Breast epithelium (tissue), 3 donors: ENCODE data around the gene TTLL11.

Source experiments
- POLR2A ChIP-seq: fragments of 450-650 bp; IDR thresholded peaks from one replicate; pipeline ENCODE4 v1.6.1; 2016; ENCODE audit warnings: antibody characterized with exemption, mild to moderate bottlenecking, moderate library complexity
- POLR2AphosphoS5 ChIP-seq, 3 donors: sonication (generic); formaldehyde crosslinking; IDR thresholded peaks; one replicate each; pipeline ENCODE4 v1.6.1; 2017; ENCODE audit warnings: antibody characterized with exemption in 3 of 3
- TF ChIP-seq, protein P1 (sequence below), 3 donors: fragments of 450-650 bp; IDR thresholded peaks; one replicate each; pipeline ENCODE4 v1.5.1; 2016 to 2017; ENCODE audit warnings: antibody characterized with exemption in 3 of 3, mild to moderate bottlenecking in 3 of 3, moderate library complexity in 3 of 3

DNA sequence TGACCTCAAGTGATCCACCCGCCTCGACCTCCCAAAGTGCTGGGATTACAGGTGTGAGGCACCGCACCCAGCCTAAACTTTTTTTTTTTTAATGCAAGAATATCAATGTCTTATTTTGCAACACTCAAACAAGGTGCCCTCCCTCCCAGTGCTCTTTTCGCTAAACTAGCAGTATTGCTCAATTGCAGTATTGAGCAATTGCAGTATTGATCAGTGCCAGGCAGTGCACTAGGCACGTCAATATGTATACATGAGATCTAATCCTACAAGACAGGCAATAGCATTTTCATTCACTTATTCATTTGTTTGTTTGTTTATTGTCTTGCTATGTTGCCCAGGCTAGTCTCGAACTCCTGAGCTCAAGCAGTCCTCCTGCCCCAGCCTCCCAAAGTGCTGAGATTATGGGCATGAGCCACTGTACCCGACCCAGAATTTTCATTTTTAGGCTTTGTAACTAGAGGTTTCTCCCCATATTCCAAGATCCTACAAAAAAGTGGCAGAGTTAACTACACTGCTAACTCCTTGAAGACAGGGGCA lies 94.5 kb downstream of the TTLL11 start:
- TF ChIP-seq, protein P1, sequence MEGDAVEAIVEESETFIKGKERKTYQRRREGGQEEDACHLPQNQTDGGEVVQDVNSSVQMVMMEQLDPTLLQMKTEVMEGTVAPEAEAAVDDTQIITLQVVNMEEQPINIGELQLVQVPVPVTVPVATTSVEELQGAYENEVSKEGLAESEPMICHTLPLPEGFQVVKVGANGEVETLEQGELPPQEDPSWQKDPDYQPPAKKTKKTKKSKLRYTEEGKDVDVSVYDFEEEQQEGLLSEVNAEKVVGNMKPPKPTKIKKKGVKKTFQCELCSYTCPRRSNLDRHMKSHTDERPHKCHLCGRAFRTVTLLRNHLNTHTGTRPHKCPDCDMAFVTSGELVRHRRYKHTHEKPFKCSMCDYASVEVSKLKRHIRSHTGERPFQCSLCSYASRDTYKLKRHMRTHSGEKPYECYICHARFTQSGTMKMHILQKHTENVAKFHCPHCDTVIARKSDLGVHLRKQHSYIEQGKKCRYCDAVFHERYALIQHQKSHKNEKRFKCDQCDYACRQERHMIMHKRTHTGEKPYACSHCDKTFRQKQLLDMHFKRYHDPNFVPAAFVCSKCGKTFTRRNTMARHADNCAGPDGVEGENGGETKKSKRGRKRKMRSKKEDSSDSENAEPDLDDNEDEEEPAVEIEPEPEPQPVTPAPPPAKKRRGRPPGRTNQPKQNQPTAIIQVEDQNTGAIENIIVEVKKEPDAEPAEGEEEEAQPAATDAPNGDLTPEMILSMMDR (IDR thresholded peaks at IDR 0.05), result no peak
- no peak for TF ChIP-seq POLR2A
- no peak for TF ChIP-seq POLR2AphosphoS5 (IDR thresholded peaks at IDR 0.05)
